Nucleus accumbens (tissue), 56 donors: Measurements from ENCODE around the gene SLC4A7.

Experiments
- DNase-seq, 56 donors: peaks; one replicate each; lab custom pipeline; 2025; lab: John Stamatoyannopoulos, UW

The SLC4A7 gene

DNA sequence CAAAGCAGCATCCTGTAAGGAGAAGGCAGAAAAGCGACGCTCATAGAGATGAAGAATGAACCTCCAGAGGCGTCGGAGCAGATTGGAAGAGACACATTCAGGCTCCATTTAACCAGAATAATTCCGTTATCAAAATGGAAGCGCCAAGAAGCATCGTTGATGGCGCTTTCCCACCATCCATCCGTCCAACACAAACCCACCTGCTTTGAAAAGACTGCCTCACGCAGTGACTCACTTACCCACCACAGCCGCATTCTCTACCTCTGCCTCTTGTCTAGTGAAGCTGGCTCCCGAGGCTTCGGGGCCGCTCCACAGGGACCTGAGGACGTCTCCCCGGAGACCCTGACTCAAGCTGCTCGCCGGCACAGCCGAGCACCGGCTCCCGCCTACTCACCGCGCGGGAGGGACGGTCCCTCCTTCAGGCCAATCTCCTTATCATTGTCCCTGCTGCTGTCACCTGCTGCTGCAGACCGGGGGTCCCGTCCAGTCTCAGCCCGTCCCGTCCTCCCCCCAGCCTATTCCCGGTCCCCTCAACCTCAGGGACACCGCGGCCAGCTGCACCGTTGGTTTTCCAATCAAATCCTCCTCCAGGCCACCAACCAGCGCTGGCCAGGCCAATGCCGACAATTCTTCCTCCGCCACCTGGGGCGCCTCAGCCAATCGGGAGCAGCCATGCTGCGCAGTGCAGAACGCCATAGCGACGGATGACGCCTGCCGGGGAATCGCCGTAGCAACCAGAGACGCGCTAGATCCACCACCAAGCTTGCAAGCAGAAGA, 115.2 kb downstream of the SLC4A7 start, which contains the start of gene NEK10:
Gene NEK10 (minus strand): TSS at position 553 of the 777 bp plus-strand sequence. CDS start 16,501 bp downstream, outside the sequence.
- DNase-seq: peak; percentile 19 to 96 (median 82)

DNA sequence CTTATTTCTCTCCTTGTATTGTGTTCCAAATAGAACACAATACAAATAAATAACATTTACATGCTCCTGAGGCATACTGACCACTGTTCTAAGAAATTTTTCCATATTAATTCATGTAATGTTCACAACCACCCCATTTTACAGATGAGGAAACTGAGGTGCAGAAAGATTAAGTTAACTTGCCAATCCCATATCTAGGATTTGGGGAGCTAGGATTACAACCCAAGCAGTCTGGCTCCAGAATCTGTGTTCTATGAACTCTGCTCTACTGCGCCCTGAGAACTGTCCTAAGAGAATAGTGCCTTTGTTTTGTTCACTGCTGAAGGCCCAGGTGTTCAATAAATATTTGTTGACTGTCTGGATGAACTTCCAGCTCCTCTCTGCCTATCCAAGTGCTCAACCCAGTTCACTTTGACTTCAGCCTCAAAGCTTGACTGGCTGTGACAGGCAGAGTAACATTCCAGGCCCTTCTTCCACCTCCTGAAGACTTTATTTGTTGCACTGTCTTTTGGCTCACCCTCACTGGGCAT, 118.1 kb downstream of the SLC4A7 start:
- DNase-seq: no peak

DNA sequence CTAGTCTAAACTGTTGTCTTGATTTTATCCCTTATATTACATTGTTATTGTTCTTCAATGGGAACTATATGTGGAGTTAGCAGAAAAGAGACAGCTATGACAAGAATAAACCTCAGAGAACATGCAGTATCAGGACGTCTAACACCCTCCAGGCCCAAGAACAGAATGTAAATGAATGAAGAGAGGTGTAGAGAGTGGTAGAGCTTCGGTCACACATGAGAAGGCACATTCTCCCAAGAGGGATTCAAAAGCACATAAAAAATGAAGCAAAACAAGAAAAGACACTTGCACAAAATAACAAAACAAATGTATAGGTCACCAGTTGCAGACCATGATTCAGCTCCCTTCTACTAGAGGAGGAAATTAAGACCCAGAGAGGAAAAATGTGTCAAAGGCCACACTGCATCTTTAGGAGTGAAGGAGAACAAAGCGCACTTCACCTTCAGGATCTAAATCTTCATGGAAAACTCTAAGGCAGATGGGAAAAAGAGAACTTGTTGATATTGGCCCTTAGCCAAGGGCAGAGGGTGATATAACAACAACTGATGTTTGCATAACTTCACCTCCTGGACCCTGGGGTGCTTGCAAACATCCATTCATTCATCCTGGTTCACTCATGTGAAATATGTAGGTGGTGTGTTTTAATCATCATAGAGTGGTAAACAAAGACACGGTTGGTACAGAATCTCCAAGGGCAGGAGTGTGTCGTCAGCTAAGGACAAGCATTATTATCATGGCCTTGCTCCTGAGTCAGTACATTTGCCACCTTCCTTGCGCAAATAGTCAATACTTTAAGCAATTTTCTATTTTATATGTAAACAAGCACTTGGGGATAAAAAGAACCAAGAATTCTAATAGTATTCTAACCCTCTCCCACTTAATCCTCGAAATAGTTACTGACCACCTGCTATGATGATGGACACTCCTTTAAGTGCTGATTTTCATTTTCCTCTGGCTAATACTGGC, 123.8 kb downstream of the SLC4A7 start:
- DNase-seq: no peak

DNA sequence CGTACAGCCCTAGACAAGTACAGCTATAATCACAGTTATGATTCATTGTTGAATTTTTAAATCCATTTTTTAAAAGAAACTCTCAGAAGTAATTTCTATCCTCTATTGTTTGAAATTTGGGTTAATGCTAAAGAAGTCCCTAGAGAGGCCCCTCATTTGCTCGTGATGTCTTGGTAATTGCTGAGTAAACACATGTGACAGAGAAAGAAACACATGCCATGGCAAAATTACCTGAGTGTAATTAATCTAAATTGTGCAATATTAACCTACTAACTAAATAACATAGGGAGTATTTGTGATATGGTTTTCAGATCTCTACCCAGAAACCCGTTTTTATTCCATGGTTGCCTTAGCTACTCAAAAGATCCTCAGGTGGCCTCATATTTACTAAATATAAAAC, 125.8 kb downstream of the SLC4A7 start:
- no peak for DNase-seq

DNA sequence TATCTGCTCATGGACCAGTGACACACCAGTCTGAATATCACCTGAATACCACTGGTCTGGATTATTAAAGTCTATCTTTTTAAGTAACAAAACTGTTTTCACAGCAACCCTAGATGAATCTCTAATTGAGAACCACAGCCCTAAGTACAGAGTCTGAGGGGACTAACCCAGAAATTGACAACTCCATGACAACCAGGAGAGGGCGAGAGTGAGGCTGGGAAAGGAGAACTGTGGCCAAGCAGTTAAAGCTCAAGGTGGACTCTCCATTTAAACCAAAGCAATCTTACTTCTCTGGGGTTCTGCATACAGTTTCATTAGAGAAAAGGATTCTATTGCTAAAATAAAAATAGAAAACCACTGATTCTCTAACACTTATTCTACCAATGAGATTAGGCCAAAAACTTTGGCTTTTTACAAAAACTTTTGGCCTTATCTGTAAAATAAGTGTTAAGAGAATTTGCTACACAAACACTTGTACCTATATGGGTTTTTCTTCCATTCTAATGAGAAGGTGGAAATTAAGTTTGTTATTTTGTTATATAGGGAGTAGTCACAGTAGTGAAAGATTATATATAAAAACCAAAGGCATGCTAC, 126.4 kb downstream of the SLC4A7 start:
- peak in 9 of 56 donors; percentile 1 to 32 (median 1) for DNase-seq

DNA sequence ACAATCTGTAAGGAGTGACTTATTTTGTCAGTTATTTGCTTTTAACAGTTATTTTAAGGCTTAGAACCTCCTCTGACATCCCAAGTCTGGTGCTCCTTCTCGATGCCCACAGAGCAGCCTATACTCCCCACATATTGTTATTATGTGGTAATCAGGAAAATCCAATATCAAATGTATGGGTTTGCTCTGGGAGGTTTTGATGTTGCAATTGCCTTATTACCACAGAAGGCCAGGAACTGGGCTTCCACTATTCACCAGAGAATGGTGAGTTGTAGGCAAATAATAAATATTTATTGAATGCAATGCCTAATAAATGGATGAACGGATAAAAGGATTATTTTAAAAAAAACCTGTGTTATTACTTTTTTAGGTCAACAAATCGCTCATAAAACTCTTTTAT, 127.2 kb downstream of the SLC4A7 start:
- no peak for DNase-seq

DNA sequence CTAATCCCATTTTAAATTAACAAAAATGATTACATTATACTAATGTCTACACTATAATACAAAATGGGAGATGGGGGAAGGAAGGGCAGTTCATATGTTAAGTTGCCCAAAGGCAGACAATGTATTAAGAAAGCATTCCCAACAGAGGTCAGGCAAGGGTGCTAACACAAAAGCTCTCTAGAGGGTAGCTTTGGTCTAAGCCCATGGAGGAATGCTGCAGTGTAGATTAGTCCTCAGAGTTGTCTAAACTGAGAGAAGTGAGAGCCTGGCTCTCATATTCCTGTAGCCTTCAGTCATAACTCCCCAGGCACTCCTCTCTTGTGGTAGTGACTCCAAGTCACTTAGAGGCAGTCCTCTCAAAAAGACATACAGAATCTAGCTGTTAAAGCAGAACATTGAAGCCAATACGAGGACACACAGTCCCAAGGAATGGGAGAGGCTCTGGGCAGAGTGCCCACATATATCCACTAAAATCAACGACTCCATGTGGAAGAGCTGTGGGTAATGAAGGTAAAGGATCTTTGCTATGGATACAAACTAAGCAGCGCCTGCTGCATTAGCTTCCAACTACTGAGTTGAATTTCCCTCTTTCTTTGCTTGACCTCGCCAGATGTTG, 129.5 kb downstream of the SLC4A7 start:
- no peak for DNase-seq

DNA sequence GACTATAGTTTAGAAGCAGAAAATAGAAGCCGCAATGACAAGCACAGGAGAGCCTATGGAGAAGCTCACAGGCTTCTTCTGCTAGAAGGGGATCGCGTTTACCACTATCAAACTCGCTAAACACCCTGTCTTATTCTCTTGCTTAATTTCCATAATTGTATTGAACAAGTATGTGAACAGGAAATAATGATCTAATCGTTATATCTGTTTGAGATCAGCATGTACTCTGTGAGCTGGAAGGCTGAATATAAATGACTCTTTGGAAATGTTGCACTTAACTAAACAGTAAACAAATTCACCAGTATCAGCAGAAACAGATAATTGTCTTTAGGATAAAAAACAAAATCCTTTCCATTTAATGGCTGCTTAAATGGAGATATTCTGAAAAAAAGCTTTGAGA, 130.0 kb downstream of the SLC4A7 start:
- DNase-seq: no peak

DNA sequence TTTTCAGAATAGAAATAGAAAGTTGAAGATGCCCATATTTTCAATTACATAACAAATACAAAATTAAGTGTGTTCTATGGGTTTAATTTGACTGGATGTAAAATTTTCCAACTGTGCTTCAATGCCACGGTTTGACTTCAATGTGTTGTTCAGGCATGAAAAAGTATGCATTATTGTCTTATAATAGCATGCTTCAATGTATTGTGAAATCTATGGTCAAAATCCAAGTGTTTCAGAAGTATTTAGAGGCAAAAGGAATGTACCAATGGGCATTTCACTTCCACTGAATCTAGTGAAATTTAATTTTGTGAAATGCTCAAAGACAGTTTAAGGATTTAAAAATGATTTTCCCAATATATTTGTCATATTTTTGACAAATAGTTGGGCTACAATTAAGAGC, 131.0 kb downstream of the SLC4A7 start:
- DNase-seq: no peak

DNA sequence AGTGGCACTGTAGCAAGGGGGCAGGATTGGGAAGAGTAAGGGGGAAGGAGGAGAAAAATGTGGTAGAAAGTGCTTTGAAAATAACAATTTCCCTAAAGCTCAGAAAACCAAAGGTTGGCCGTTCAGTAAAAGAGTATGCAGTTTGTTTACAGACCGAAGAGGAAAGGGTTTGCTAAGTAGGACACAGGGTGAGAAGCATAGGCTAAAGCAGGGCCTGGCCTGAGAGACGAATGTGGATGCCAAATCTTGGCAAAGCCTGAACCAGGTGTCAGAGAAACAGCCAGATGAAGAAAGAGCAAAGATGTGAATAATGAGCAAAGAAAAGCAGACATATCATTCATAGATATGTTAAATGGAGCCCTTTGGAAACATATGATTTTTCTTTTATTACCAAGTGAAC, 132.1 kb downstream of the SLC4A7 start:
- no peak for DNase-seq

DNA sequence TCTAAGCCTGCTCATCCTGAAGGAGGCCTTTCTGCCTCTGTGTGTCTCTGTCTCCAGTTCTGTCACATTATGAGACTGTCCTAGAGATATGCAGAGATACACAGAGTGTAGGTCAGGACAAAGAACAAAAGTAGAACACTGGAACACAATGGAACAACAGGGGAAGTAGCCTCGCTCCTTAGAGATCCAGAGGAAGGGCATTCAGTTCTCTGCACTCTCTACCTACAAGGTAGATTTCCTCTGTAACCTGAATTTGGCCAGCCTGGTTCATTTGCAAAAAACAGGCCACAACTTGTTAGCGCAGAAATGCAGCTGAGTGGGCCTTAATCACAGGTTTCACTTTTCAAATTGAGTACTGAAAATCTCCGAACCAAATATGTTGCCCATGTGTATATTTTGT, 134.4 kb downstream of the SLC4A7 start:
- no peak for DNase-seq

DNA sequence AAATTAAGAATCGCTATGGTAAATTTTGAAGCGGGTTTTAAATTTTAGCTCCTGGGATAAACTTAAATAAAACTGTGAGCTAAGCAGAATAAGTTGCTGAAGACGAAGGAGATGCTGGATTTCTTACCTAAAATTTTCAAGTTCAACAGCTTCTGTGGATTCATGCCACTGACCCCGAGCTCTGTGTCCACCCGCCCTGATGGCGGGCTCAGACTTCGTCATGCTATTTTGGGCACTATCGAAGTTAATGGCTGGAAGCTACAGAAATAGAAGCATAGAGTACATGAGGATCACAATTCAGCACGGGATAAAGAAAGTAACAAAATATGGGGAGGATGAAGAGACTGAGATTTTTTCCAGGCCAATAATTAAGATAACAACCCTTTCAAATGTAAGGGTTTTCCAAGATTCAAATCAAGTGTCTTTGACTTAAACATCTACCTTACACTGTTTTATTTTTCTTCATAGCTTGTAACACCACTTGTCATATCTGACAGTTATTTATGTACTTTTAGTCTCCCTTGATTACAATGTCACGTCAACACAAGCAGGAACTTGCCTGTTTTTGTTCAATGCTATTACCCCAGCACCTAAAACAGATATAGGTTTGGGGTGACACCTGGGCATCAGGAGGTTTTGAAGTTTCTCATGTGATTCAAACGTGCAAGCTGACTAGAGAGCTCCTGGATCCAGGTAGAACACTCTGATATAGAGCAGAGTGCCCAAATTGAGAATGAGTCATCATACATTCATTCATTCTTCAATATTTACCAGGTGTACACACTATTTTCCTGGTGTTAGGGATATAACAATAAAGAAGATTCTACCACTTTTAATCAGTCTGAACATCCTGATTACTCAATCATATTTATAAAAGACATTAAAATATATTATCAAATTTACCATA, 138.0 kb downstream of the SLC4A7 start:
- DNase-seq: no peak

DNA sequence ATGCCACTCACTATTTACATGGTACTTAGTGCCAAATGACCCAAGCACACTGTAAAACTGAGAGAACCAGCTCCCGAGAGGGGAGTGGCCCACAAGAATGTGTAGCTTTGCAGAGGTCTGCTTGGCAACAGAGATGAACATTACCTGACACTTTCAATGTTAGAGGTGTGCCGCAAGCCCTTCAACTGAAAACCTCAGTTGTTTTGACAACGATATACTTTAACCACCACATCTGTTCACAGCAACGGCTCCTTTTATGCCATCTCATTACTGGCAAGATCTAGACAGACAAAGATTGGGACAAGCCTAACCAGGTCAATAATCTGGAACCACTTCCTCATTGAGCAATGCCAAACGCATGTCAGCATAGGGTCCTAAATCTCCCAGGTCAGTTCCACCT, 138.7 kb downstream of the SLC4A7 start:
- DNase-seq: no peak

DNA sequence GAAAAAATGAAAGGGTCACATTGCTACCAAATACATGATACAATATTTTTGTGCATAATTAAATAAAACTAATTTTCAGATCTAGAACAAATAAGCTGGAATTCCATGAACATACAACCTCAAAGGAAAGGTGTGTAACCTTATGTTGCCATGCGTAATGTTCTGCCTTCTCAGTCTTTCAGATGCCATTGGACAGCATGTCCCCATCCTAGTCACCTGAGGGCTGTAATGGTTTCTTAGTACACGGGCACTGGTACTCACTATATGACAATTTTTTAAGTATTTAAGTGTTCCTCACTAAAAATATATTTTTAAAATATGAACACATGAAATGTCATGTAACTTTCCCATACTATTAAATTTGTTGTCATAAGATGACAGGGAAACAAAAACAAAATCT, 139.1 kb downstream of the SLC4A7 start:
- DNase-seq: no peak

DNA sequence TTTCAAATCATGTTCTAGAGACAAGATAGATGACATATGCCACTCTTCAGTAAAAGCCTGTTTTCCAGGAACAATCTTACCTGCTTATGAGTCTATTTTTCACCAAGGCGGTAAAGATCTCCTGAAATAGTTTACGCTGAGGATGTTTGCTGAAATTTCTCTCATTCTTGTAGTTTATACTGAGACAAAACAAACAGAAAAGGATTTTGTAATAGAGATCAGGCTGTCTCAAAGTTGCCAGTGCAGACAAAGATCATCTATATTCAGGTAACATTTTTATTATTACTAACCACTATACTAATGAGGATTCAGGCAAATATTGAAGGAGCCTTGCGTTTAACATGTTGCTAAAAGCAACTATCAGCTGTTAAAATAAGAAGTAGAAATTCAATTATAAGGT, 140.0 kb downstream of the SLC4A7 start:
- DNase-seq: no peak

DNA sequence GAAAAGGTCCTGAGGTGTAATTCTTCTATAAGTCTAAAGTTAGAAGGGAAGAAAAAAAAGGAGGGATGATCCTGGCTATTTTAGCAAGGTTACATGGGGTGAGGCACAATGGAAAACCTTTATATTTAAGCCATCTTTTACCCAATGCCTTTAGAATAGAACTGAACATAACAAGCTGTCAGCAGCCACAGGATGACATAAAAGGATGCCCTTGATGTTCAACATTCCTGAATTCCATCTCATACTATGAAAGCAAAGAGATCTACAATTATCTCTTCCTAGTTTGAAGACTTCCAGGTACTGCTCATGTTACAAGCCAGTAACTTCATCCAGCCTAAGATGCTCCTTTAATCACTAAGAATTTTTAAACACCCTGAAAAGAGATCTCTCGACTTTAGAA, 141.9 kb downstream of the SLC4A7 start:
- DNase-seq: no peak

DNA sequence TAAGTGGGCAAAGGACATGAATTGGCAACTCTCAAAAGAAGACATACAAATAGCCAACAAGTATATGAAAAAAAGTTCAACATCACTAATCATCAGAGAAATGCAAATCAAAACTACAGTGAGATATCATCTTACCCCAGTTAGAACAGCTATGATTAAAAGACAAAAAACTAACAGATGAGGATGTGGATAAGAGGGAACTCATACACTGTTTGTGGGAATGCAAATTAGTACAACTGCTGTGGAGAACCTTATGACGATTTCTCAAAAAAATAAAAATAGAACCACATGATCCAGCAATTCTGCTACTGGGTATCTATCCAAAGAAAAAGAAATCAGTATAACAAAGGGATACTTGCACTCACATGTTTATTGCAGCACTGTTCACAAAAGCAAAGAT, 143.7 kb downstream of the SLC4A7 start:
- no peak for DNase-seq

DNA sequence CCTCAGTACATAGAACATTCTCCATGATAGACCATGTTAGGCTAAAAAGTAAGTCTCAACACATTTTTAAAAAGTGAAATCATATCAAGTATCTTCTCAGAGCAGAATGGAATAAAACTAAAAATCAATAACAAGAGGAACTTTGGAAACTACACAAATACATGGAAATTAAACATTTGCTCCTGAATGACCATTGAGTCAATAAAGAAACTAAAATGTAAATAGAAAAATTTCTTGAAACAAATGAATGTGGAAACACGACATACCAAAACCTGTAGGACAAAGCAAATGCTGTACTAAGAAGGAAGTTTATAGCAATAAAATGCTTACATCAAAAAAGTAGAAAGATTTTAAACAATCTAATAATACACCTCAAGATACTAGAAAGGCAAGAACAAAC, 148.6 kb downstream of the SLC4A7 start:
- no peak for DNase-seq

DNA sequence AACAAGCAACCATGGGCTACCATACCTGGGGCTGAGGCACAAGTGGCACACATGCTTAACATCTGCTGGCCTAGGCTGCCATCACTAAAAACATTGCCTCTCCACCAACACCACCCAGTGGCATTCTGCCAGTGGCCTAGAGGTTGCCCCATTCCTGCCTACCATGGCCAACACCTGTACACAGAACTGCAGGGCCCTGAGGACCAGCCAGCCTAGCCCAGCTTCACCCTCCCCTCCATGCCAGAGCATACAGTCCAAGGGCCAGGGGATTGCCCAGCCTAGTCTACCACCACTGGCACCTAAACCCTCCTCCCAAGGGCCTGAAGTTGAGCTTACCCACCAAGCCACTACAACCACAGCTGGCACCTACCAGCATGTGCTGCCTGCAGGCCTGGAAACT, 150.3 kb downstream of the SLC4A7 start:
- no peak for DNase-seq
